Muscle layer of duodenum (tissue), 2 donors: ENCODE measurements around the gene ENPEP.
"Not testable (repeated sequence)": the region's sequence is repeated elsewhere in the genome, so short reads cannot be mapped to it uniquely, and the experiment has no call there.

Experiments used
- H3K27ac ChIP-seq: one replicate; pipeline ENCODE4 v1.7.0; 2013; ENCODE audit warnings: mild to moderate bottlenecking, low read length
- H3K27me3 ChIP-seq: one replicate; pipeline ENCODE4 v1.7.0; 2013; ENCODE audit warnings: low read depth, mild to moderate bottlenecking, control low read depth, low read length
- H3K36me3 ChIP-seq, 2 donors: one replicate each; pipeline ENCODE4 v1.7.0; 2013; ENCODE audit warnings: low read length in 2 of 2, control low read depth in 1 of 2, mild to moderate bottlenecking in 1 of 2; ENCODE audit not compliant: insufficient read depth in 2 of 2, control insufficient read depth in 1 of 2
- H3K4me1 ChIP-seq, 2 donors: one replicate each; pipeline ENCODE4 v1.7.0; 2013; ENCODE audit warnings: low read length in 2 of 2, mild to moderate bottlenecking in 2 of 2, control low read depth in 1 of 2, moderate library complexity in 1 of 2; ENCODE audit not compliant: insufficient read depth in 2 of 2, control insufficient read depth in 1 of 2
- H3K4me3 ChIP-seq, 2 donors: one replicate each; pipeline ENCODE4 v1.7.0; 2013; ENCODE audit warnings: low read length in 2 of 2, low read depth in 1 of 2, mild to moderate bottlenecking in 1 of 2
- H3K9me3 ChIP-seq, 2 donors: one replicate each; pipeline ENCODE4 v1.7.0; 2013; ENCODE audit warnings: low read length in 2 of 2, control low read depth in 1 of 2, mild to moderate bottlenecking in 1 of 2; ENCODE audit not compliant: control insufficient read depth in 1 of 2
- donor health status: healthy.

ENPEP gene, protein sequence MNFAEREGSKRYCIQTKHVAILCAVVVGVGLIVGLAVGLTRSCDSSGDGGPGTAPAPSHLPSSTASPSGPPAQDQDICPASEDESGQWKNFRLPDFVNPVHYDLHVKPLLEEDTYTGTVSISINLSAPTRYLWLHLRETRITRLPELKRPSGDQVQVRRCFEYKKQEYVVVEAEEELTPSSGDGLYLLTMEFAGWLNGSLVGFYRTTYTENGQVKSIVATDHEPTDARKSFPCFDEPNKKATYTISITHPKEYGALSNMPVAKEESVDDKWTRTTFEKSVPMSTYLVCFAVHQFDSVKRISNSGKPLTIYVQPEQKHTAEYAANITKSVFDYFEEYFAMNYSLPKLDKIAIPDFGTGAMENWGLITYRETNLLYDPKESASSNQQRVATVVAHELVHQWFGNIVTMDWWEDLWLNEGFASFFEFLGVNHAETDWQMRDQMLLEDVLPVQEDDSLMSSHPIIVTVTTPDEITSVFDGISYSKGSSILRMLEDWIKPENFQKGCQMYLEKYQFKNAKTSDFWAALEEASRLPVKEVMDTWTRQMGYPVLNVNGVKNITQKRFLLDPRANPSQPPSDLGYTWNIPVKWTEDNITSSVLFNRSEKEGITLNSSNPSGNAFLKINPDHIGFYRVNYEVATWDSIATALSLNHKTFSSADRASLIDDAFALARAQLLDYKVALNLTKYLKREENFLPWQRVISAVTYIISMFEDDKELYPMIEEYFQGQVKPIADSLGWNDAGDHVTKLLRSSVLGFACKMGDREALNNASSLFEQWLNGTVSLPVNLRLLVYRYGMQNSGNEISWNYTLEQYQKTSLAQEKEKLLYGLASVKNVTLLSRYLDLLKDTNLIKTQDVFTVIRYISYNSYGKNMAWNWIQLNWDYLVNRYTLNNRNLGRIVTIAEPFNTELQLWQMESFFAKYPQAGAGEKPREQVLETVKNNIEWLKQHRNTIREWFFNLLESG

DNA sequence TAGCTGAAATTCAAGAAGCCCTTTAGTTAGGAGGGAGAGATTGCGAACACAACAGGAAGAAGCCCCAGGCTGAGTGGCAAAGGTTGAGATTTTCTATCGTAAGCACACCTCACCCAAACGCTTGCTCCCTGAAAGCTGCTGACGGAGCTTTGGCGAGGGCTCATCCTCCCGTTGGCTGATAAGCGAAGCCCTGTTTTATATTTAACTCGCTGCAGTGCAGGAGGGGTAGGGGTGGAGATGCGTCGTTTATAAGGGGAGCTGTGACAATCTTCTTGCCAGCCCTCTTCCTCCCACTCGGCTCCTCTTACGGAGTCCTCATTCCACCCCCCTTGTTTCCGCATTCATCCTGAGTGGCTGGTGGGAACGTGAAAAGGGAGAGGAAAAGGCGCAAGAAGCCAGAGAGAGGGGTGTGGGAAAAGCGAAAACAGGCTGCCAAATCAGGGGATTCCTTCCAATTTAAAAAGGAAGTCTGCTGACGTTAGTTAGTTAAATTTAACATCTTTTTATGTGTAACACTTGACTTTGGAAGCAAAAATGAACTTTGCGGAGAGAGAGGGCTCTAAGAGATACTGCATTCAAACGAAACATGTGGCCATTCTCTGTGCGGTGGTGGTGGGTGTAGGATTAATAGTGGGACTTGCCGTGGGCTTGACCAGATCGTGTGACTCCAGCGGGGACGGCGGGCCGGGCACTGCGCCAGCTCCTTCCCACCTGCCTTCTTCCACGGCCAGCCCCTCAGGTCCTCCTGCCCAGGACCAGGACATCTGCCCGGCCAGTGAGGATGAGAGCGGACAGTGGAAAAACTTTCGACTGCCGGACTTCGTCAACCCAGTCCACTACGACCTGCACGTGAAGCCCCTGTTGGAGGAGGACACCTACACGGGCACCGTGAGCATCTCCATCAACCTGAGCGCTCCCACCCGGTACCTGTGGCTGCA is at the start of gene ENPEP:
ENPEP (plus strand) TSS at position 275 of the 938 bp plus-strand sequence; CDS start at position 535, 260 bp downstream.
- peak within 1 kb of the TSS; percentile 54 to 55 for H3K4me3 ChIP-seq
- H3K27ac ChIP-seq, result no peak within 1 kb of the TSS

DNA sequence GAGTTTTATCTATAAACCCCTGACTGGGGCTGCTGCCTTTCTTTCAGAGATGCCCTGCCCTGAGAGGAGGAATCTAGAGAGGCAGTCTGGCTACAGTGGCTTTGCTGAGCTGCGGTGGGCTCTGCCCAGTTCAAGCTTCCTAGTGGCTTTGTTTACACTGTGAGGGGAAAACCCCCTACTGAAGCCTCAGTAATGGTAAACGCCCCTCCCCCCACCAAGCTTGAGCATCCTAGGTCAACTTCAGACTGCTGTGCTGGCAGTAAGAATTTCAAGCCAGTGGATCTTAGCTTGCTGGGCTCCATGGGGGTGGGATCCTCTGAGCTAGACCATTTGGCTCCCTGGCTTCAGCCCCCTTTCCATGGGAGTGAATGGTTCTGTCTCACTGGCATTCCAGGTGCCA is 44.1 kb upstream of the ENPEP start:
- not testable (repeated sequence) for H3K27ac ChIP-seq, H3K4me1 ChIP-seq, H3K4me3 ChIP-seq, H3K36me3 ChIP-seq, H3K27me3 ChIP-seq, H3K9me3 ChIP-seq

More for the DNA sequence above, at the start of gene ENPEP:
- Histone ChIP-seq H3K27me3 (no peaks in the 10 kb centered on the region), H3K4me1 (no peaks in the 10 kb centered on the region), H3K36me3 (no peaks in the 10 kb centered on the region), H3K9me3 (no peaks in the 10 kb centered on the region)

DNA sequence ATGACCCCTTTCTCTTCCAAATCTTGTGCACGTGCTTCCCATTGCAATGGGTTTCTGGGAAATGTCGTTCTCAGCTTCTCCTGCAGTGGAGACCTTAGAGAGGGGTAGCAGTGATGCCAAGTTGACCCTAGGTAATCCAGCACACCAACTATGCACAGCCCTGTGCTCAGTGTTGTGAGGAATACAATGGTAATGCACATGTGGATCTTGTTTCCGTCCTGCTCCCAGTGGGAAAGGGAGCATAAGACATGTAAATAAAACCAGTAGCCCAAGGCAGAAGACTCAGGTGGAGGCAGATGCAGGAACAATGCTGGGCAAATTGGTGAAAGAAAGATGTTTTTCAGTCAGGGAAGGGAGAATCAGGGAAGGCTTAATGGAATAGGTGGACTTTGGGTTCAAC is 38.7 kb upstream of the ENPEP start:
- not testable (repeated sequence) for H3K27ac ChIP-seq, H3K36me3 ChIP-seq, H3K4me3 ChIP-seq, H3K9me3 ChIP-seq, H3K4me1 ChIP-seq, H3K27me3 ChIP-seq

DNA sequence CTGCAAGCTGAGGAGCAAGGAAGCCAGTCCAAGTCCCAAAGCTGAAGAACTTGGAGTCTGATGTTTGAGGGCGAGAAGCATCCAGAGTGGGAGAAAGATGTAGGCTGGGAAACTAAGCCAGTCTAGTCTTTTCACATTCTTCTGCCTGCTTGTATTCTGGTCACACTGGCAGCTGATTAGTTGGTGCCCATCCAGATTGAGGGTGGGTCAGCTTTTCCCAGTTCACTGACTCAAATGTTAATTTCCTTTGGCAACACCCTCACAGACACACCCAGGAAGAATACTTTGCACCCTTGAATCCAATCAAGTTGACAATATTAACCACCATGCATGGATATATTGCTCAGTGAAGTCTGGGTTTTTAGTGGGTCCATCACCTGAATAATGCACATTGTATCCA is 36.7 kb upstream of the ENPEP start:
- H3K36me3 ChIP-seq, H3K4me1 ChIP-seq, H3K27me3 ChIP-seq, H3K9me3 ChIP-seq, H3K4me3 ChIP-seq, H3K27ac ChIP-seq: not testable (repeated sequence)

DNA sequence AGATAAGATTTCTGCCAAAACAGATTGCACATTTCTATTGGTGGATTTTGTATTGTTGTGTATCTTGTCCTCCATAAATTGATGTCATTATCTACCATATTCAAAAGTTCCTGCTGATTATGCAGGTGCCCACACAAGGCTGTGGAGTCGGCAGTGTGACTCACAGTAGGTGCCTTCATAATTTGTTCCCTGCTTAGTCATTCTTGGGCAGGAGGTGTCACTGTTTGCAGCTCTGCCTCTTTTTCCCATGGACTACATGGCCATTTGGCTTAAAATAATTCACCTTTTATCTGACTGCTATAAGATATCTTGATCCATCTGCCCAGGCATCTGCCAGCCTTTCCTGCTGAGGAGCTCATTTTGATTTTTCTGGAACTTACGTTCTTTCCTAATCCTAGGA is 33.6 kb upstream of the ENPEP start:
- no peaks in the 10 kb centered on the region for H3K27me3 ChIP-seq
- no peaks in the 10 kb centered on the region for H3K36me3 ChIP-seq
- no peaks in the 10 kb centered on the region for H3K4me1 ChIP-seq
- H3K27ac ChIP-seq, result no peak overlapping the region
- H3K4me3 ChIP-seq, result no peak overlapping the region
- no peaks in the 10 kb centered on the region for H3K9me3 ChIP-seq

DNA sequence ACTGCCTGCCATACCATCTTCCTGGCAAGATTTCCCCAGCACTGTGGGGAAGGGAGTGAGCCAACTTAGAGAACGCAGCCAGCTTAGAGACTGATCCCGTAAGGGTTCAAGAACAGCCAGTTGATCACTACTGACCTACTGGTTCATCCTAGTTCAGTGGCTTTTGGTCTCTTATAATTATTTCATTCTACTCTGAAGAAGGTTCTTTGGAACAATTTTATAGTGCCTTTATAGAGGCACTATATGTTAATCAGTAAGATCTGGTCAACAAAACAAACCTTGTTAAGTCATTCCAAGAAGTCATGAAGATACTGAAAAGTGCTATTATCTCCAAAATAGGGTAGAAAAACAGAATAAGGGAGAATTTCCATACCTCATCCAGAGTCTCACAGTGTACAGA is 33.2 kb upstream of the ENPEP start:
- no peaks in the 10 kb centered on the region for H3K4me1 ChIP-seq
- no peaks in the 10 kb centered on the region for H3K36me3 ChIP-seq
- no peaks in the 10 kb centered on the region for H3K27me3 ChIP-seq
- H3K9me3 ChIP-seq, result no peaks in the 10 kb centered on the region
- no peak overlapping the region for H3K4me3 ChIP-seq
- no peak overlapping the region for H3K27ac ChIP-seq

DNA sequence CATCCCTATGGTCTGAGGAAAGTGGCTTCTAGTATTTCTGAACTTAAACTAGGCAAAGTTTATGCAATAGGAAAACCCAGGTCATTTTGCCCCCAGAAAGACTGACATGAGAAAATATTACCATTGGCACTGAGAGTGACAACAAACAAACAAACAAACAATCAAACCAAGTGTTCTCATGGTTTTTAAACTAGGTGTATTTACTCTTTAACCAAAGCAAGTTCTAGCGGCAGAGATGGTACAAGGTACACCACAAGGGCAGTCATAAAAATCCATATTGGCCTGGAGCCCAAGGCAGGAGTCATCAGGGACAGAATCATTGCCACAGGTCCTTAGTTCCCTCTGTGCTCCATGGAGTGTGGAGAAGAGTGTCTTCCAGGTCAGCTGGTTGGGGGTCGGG is 26.0 kb upstream of the ENPEP start:
- Histone ChIP-seq H3K27ac (no peak overlapping the region), H3K27me3 (no peaks in the 10 kb centered on the region)

DNA sequence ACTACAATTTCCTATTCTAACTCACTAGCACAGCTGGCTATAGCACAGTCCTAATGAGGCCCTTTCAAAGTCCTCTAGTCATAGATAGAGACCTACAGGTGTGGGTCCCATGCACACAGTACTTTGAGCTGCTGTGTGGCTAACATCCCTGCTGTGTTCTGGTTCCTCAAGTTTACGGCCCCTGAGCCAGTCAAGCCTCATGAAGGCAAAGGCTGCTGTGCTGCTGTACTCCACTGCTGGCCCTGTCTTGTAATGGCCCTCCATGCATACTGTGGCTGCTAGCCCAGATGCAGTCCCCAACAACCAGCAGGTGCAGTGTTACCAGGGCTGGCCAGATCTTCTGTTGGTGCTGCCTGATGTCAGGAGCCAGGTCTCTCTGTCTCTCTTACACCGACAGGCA is 23.4 kb upstream of the ENPEP start:
- Histone ChIP-seq H3K27ac (no peak overlapping the region), H3K9me3 (no peaks in the 10 kb centered on the region), H3K27me3 (no peaks in the 10 kb centered on the region), H3K4me3 (no peak overlapping the region), H3K36me3 (no peaks in the 10 kb centered on the region), H3K4me1 (no peaks in the 10 kb centered on the region)

More for the DNA sequence above, 26.0 kb upstream of the ENPEP start:
- H3K36me3 ChIP-seq, result no peaks in the 10 kb centered on the region
- H3K9me3 ChIP-seq, result no peaks in the 10 kb centered on the region
- no peaks in the 10 kb centered on the region for H3K4me1 ChIP-seq
- no peak overlapping the region for H3K4me3 ChIP-seq

DNA sequence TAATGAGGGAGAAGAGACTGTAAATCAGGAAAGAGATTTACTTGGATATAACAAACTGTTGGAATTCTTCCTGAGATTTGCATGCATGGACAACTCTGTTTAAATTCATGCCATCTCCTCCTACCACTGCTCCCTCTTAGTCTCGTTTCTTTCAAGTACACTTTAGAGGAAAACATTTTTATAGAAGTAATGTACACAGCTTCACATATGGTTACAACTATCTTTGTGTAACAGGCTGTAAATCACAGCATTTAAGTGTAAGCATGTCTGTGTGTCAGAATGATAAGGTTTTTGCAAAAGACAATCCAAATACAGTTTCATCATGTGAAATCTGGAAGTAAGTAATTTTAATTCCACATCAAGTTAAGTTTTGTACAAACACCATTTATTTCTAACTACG is 21.5 kb upstream of the ENPEP start:
- Histone ChIP-seq H3K9me3 (no peaks in the 10 kb centered on the region), H3K4me1 (no peaks in the 10 kb centered on the region), H3K27me3 (no peaks in the 10 kb centered on the region), H3K27ac (no peak overlapping the region), H3K36me3 (no peaks in the 10 kb centered on the region), H3K4me3 (no peak overlapping the region)

DNA sequence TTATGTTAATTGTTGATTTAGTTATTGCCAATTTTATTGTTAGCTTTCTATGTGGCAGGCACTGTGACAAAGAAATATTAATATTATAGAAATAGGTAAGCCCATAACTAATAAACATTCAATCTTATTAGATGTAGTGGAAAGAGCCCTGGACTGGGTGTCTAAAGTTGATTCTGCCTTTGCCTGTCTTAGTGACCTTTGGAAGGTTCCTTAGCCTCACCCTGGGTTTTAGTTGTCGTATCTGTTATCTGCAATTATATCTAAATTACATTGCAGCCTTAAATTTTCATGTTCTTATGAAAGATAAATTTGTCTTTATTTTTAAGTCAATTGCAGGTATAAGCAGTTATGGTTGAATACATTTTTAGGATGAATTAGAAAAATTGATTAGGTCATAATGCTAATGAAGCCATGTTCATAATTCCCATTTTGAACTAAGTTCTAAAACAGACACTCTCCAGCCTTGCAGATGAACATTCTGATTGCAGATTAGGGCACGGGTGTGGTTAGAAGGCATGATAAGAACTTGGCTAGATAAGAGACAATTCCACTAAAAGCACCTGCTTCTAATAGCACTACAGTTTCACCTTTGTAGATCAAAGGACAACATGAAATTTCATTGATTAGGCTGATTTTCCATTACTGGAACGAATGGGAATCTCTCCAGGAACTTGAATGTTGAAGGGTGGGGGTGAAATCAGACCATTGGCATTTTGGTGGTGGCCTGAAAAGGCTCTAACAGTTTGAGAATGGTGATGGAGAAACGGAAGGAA is 17.3 kb upstream of the ENPEP start:
- no peaks in the 10 kb centered on the region for H3K4me1 ChIP-seq
- no peak overlapping the region for H3K4me3 ChIP-seq
- H3K9me3 ChIP-seq, result no peaks in the 10 kb centered on the region
- H3K27ac ChIP-seq, result no peak overlapping the region
- H3K36me3 ChIP-seq, result no peaks in the 10 kb centered on the region
- H3K27me3 ChIP-seq, result no peaks in the 10 kb centered on the region
